GM12878 (cell line): ENCODE data around the gene PTGDR2. TPM values are rescaled to one million over a fixed set of nuclear protein-coding genes. Genes with fewer than 3 reads are reported as not detected.

ENCODE experiments used
- BCL11A ChIP-seq: IDR thresholded peaks from 2 replicates; pipeline ENCODE4 v1.6.1; 2011; ENCODE audit warnings: low read depth, low read length
- BCL3 ChIP-seq: IDR thresholded peaks from 2 replicates; pipeline ENCODE4 v1.6.1; 2011; ENCODE audit warnings: borderline replicate concordance, low read depth, mild to moderate bottlenecking, moderate library complexity, low read length; ENCODE audit not compliant: insufficient read depth, poor library complexity, severe bottlenecking
- EED ChIP-seq: sonication (generic); IDR thresholded peaks from 2 replicates; pipeline ENCODE4 v1.6.1; 2016; ENCODE audit warnings: antibody characterized with exemption, low read depth
- MTA2 ChIP-seq: fragments of 450-650 bp; IDR thresholded peaks from 2 replicates; pipeline ENCODE4 v1.6.1; 2016; ENCODE audit warnings: low read depth, mild to moderate bottlenecking, moderate library complexity
- NBN ChIP-seq: fragments of 450-650 bp; IDR thresholded peaks from 2 replicates; pipeline ENCODE4 v1.6.1; 2016
- NKRF ChIP-seq: fragments of 450-650 bp; conservative IDR thresholded peaks from 2 replicates; pipeline ENCODE4 v1.6.1; 2017; ENCODE audit warnings: mild to moderate bottlenecking, moderate library complexity
- RUNX3 ChIP-seq: IDR thresholded peaks from 2 replicates; pipeline ENCODE4 v1.6.1; 2012; ENCODE audit warnings: low read length, inconsistent platforms
- SMC3 ChIP-seq: IDR thresholded peaks from 2 replicates; pipeline ENCODE4 v1.6.1; 2011; ENCODE audit warnings: low read length, improper control_type of control experiment, borderline replicate concordance
- SUPT20H ChIP-seq: IDR thresholded peaks from 2 replicates; pipeline ENCODE4 v1.6.1; 2011; ENCODE audit warnings: low read depth, mild to moderate bottlenecking, low read length, moderate library complexity, borderline replicate concordance; ENCODE audit not compliant: control insufficient read depth
- TAF1 ChIP-seq: IDR thresholded peaks from 2 replicates; pipeline ENCODE4 v1.6.1; 2011; ENCODE audit warnings: mild to moderate bottlenecking, low read depth, low read length, borderline replicate concordance
- polyA plus RNA-seq, 11 experiments: library from polyadenylated mRNA; depleted of rRNA in 4 of 11; unstranded in 6 of 11; stranded (reverse) in 5 of 11; fragments of >200 nt; fragmentation: Nextera tagmentation in 4 of 11; fragmentation: Illumina TruSeq in 1 of 11; extraction: Ambion mirVana in 4 of 11; extraction: Trizol in 1 of 11; gene quantifications; 1 replicate in 1 of 11; 2 replicates in 10 of 11; pipeline versions ENCODE4 v1.2.1 to v1.2.3, GENCODE V29; 2011 to 2016; ENCODE audit warnings: inconsistent platforms in 2 of 11, missing spikeins in 2 of 11, low read depth in 1 of 11
- total RNA-seq, 4 experiments: library from RNA; depleted of rRNA in 3 of 4; stranded (reverse); fragments of >200 nt in 3 of 4; fragmentation: Illumina TruSeq in 1 of 4; extraction: Trizol in 1 of 4; gene quantifications; 2 replicates each; pipeline versions ENCODE4 v1.2.1 to v1.2.3, GENCODE V29; 2013 to 2021
- TF ChIP-seq, protein P1 (sequence below), 3 experiments: IDR thresholded peaks in 2 of 3; conservative IDR thresholded peaks in 1 of 3; 2 replicates each; pipeline ENCODE4 v1.5.1; 2011; ENCODE audit warnings: low read depth in 3 of 3, low read length in 3 of 3, mild to moderate bottlenecking in 3 of 3, control low read depth in 2 of 3, moderate library complexity in 2 of 3, inconsistent platforms in 1 of 3, mixed read lengths in 1 of 3; ENCODE audit not compliant: control insufficient read depth in 2 of 3, insufficient read depth in 1 of 3; ENCODE audit errors: extremely low read depth in 1 of 3

Gene PTGDR2
- total and polyA plus RNA-seq, 10 of the 15 experiments (the other 5 are each of a cell fraction or from before 2014, with no cell fraction given), result 0.01 to 0.28 (median 0.15) TPM; not detected in 6

DNA sequence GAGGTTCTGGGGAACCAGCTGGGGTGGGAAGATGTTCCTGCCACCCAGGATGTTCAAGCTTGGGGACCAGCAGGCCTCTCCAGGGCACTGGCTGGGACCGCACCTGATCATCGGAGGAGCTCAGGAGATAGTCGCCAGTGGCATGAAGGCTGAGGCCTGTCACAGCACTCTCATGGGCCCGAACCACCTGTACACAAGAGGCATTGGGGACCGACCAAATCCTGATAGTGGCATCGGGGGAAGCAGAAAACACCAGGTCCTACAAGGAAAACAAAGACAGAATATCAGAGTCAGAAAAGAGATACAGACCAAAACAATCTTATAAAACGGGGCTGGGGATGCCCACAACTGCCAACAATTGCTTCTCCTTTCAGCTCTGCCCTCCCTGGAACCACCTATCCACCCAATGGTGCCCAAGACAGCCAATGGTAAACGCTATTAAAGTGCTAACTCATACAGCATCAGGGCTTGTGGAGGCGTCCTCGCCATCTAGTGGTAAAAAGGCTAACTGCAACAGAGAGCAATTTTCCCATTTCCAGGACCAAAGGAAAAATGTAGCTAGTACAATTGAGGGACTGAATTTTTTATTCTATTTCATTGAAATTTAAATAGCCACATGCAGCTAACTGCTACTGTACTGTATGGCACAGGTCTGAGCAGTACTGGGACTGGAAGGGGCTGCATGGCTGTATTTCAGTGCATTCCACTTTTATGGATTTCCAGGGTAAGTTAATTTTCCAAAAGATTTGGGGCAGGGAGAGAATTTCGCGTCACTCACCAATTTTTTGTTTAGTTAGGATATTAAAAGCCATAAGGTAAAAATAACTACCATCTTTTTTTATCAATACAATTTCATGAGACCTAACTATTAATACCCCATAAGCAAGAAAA lies 43.5 kb upstream of the PTGDR2 start (continued):
- TF ChIP-seq BCL3, result no peak
- TF ChIP-seq MTA2, result no peak
- TF ChIP-seq, protein P1, sequence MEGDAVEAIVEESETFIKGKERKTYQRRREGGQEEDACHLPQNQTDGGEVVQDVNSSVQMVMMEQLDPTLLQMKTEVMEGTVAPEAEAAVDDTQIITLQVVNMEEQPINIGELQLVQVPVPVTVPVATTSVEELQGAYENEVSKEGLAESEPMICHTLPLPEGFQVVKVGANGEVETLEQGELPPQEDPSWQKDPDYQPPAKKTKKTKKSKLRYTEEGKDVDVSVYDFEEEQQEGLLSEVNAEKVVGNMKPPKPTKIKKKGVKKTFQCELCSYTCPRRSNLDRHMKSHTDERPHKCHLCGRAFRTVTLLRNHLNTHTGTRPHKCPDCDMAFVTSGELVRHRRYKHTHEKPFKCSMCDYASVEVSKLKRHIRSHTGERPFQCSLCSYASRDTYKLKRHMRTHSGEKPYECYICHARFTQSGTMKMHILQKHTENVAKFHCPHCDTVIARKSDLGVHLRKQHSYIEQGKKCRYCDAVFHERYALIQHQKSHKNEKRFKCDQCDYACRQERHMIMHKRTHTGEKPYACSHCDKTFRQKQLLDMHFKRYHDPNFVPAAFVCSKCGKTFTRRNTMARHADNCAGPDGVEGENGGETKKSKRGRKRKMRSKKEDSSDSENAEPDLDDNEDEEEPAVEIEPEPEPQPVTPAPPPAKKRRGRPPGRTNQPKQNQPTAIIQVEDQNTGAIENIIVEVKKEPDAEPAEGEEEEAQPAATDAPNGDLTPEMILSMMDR (IDR thresholded peaks at IDR 0.05 in 2 of 3, conservative IDR thresholded peaks at IDR 0.05 in 1 of 3; ENCODE audit: control insufficient read depth in 2 of 3, extremely low read depth in 1 of 3, insufficient read depth in 1 of 3, low read depth in 3 of 3, low read length in 3 of 3), result peak; percentile 85 to 98 (median 94)
- no peak for TF ChIP-seq TAF1
- TF ChIP-seq SUPT20H, result no peak
- TF ChIP-seq NBN, result no peak
- TF ChIP-seq SMC3, result peak; percentile 85
- 0 out of 2 replicates have a peak, but pooled peaks have one; percentile 10 for TF ChIP-seq RUNX3
- peak; percentile 48; the same call in 1 of the 2 replicates for TF ChIP-seq EED
- TF ChIP-seq NKRF, result no peak
- TF ChIP-seq BCL11A, result no peak
